H1 (cell line): Measurements from ENCODE around the gene ZBTB16. TPM values are rescaled to one million over a fixed set of nuclear protein-coding genes. Genes with fewer than 3 reads are reported as not detected.

Experiments used
- ASH2L ChIP-seq: fragments of 200-600, 300-600 bp; sonication (generic); IDR thresholded peaks from one replicate; pipeline ENCODE4 v1.7.1; 2017; ENCODE audit warnings: low read length
- polyA plus RNA-seq, 7 experiments: library from polyadenylated mRNA; depleted of rRNA in 3 of 7; stranded (reverse) in 5 of 7; unstranded in 2 of 7; fragments of >200 nt in 5 of 7; fragments of 200-250 nt in 2 of 7; gene quantifications; 1 replicate in 5 of 7; 2 replicates in 1 of 7; 4 replicates in 1 of 7; pipeline versions ENCODE4 v1.2.1 to v1.2.3, GENCODE V29; 2011 to 2013; ENCODE audit warnings: missing spikeins in 2 of 7, mixed read lengths in 2 of 7
- total RNA-seq: library from RNA; stranded (reverse); fragmentation: NEBNext Ultra II Directional; extraction: Animal tissue kit (Norgen Biotek cat#: 25700); gene quantifications from 2 replicates; pipeline ENCODE4 v1.2.1, GENCODE V29; 2021
- TF ChIP-seq, protein P1 (sequence below): fragments of 300-600 bp; sonication (generic); IDR thresholded peaks from 2 replicates; pipeline ENCODE4 v1.7.1; 2012; ENCODE audit warnings: low read length, moderate library complexity, mild to moderate bottlenecking, inconsistent platforms; ENCODE audit not compliant: insufficient replicate concordance

The ZBTB16 gene
- total and polyA plus RNA-seq, 2 of the 8 experiments (the other 6 are each of a cell fraction or from before 2014, with no cell fraction given) = 0.12 to 0.61 TPM

GRCh38 chr11:114142707-114143106 is 83.2 kb downstream of the ZBTB16 start (continued):
- TF ChIP-seq, protein P1, sequence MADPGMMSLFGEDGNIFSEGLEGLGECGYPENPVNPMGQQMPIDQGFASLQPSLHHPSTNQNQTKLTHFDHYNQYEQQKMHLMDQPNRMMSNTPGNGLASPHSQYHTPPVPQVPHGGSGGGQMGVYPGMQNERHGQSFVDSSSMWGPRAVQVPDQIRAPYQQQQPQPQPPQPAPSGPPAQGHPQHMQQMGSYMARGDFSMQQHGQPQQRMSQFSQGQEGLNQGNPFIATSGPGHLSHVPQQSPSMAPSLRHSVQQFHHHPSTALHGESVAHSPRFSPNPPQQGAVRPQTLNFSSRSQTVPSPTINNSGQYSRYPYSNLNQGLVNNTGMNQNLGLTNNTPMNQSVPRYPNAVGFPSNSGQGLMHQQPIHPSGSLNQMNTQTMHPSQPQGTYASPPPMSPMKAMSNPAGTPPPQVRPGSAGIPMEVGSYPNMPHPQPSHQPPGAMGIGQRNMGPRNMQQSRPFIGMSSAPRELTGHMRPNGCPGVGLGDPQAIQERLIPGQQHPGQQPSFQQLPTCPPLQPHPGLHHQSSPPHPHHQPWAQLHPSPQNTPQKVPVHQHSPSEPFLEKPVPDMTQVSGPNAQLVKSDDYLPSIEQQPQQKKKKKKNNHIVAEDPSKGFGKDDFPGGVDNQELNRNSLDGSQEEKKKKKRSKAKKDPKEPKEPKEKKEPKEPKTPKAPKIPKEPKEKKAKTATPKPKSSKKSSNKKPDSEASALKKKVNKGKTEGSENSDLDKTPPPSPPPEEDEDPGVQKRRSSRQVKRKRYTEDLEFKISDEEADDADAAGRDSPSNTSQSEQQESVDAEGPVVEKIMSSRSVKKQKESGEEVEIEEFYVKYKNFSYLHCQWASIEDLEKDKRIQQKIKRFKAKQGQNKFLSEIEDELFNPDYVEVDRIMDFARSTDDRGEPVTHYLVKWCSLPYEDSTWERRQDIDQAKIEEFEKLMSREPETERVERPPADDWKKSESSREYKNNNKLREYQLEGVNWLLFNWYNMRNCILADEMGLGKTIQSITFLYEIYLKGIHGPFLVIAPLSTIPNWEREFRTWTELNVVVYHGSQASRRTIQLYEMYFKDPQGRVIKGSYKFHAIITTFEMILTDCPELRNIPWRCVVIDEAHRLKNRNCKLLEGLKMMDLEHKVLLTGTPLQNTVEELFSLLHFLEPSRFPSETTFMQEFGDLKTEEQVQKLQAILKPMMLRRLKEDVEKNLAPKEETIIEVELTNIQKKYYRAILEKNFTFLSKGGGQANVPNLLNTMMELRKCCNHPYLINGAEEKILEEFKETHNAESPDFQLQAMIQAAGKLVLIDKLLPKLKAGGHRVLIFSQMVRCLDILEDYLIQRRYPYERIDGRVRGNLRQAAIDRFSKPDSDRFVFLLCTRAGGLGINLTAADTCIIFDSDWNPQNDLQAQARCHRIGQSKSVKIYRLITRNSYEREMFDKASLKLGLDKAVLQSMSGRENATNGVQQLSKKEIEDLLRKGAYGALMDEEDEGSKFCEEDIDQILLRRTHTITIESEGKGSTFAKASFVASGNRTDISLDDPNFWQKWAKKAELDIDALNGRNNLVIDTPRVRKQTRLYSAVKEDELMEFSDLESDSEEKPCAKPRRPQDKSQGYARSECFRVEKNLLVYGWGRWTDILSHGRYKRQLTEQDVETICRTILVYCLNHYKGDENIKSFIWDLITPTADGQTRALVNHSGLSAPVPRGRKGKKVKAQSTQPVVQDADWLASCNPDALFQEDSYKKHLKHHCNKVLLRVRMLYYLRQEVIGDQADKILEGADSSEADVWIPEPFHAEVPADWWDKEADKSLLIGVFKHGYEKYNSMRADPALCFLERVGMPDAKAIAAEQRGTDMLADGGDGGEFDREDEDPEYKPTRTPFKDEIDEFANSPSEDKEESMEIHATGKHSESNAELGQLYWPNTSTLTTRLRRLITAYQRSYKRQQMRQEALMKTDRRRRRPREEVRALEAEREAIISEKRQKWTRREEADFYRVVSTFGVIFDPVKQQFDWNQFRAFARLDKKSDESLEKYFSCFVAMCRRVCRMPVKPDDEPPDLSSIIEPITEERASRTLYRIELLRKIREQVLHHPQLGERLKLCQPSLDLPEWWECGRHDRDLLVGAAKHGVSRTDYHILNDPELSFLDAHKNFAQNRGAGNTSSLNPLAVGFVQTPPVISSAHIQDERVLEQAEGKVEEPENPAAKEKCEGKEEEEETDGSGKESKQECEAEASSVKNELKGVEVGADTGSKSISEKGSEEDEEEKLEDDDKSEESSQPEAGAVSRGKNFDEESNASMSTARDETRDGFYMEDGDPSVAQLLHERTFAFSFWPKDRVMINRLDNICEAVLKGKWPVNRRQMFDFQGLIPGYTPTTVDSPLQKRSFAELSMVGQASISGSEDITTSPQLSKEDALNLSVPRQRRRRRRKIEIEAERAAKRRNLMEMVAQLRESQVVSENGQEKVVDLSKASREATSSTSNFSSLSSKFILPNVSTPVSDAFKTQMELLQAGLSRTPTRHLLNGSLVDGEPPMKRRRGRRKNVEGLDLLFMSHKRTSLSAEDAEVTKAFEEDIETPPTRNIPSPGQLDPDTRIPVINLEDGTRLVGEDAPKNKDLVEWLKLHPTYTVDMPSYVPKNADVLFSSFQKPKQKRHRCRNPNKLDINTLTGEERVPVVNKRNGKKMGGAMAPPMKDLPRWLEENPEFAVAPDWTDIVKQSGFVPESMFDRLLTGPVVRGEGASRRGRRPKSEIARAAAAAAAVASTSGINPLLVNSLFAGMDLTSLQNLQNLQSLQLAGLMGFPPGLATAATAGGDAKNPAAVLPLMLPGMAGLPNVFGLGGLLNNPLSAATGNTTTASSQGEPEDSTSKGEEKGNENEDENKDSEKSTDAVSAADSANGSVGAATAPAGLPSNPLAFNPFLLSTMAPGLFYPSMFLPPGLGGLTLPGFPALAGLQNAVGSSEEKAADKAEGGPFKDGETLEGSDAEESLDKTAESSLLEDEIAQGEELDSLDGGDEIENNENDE = no peak
- no peak for TF ChIP-seq ASH2L
- TF ChIP-seq, all 59 proteins: peak for 0
